ENCODE data around the gene TNS3. TPM values are rescaled to one million over a fixed set of nuclear protein-coding genes. Genes with fewer than 3 reads are reported as not detected.

TNS3 gene
- total and polyA plus RNA-seq, 2 of the 13 experiments (the other 11 are each of a cell fraction or from before 2014, with no cell fraction given): 52.9 to 55.7 TPM

- TF ChIP-seq CTCF (CRISPR knock-in tag; IDR thresholded peaks at IDR 0.05) (no peak), FOSL2 (CRISPR knock-in tag; IDR thresholded peaks at IDR 0.05) (no peak), TAF1 (CRISPR knock-in tag; IDR thresholded peaks at IDR 0.05) (no peak), ZMYM2 (CRISPR knock-in tag; IDR thresholded peaks at IDR 0.05) (no peak), ZNF451 (CRISPR knock-in tag; IDR thresholded peaks at IDR 0.05) (0 out of 2 replicates have a peak, but pooled peaks have one; percentile 27), RBM22 (optimal IDR thresholded peaks at IDR 0.05; ENCODE audit: low read length) (peak; percentile 85), NR0B2 (CRISPR knock-in tag; IDR thresholded peaks at IDR 0.05) (no peak), RARA (CRISPR knock-in tag; IDR thresholded peaks at IDR 0.05) (peak; percentile 27; the same call in 1 of the 2 replicates), NFE2 (CRISPR knock-in tag; IDR thresholded peaks at IDR 0.05) (no peak), ZMYM4 (CRISPR knock-in tag; IDR thresholded peaks at IDR 0.05) (no peak), PPARG (CRISPR knock-in tag; conservative IDR thresholded peaks at IDR 0.05) (0 out of 2 replicates have a peak, but pooled peaks have one; percentile 41), ARNT (IDR thresholded peaks at IDR 0.05) (no peak), XBP1 (CRISPR knock-in tag; IDR thresholded peaks at IDR 0.05) (no peak)
- TF ChIP-seq, protein P1, sequence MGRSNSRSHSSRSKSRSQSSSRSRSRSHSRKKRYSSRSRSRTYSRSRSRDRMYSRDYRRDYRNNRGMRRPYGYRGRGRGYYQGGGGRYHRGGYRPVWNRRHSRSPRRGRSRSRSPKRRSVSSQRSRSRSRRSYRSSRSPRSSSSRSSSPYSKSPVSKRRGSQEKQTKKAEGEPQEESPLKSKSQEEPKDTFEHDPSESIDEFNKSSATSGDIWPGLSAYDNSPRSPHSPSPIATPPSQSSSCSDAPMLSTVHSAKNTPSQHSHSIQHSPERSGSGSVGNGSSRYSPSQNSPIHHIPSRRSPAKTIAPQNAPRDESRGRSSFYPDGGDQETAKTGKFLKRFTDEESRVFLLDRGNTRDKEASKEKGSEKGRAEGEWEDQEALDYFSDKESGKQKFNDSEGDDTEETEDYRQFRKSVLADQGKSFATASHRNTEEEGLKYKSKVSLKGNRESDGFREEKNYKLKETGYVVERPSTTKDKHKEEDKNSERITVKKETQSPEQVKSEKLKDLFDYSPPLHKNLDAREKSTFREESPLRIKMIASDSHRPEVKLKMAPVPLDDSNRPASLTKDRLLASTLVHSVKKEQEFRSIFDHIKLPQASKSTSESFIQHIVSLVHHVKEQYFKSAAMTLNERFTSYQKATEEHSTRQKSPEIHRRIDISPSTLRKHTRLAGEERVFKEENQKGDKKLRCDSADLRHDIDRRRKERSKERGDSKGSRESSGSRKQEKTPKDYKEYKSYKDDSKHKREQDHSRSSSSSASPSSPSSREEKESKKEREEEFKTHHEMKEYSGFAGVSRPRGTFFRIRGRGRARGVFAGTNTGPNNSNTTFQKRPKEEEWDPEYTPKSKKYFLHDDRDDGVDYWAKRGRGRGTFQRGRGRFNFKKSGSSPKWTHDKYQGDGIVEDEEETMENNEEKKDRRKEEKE (IDR thresholded peaks at IDR 0.05): no peak
- TF ChIP-seq, protein P2, sequence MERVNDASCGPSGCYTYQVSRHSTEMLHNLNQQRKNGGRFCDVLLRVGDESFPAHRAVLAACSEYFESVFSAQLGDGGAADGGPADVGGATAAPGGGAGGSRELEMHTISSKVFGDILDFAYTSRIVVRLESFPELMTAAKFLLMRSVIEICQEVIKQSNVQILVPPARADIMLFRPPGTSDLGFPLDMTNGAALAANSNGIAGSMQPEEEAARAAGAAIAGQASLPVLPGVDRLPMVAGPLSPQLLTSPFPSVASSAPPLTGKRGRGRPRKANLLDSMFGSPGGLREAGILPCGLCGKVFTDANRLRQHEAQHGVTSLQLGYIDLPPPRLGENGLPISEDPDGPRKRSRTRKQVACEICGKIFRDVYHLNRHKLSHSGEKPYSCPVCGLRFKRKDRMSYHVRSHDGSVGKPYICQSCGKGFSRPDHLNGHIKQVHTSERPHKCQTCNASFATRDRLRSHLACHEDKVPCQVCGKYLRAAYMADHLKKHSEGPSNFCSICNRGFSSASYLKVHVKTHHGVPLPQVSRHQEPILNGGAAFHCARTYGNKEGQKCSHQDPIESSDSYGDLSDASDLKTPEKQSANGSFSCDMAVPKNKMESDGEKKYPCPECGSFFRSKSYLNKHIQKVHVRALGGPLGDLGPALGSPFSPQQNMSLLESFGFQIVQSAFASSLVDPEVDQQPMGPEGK (CRISPR knock-in tag; IDR thresholded peaks at IDR 0.05): 0 out of 2 replicates have a peak, but pooled peaks have one; percentile 13
Observed at GRCh38 chr7:47478017-47478344, 103.9 kb downstream of the TNS3 start (continued).

Measured in HepG2 (cell line).